Measurements from ENCODE around the gene IRGQ.

The IRGQ gene

GRCh38 chr19:43575156-43575950, 20.6 kb downstream of the IRGQ start, which contains the start of the genes PINLYP and XRCC1:
Gene PINLYP (plus strand): TSS chr19:43575801. CDS start chr19:43577192, 1,391 bp downstream.
Gene XRCC1 (minus strand): TSS chr19:43575527. CDS start chr19:43575458, 69 bp downstream.
- H3K27me3 ChIP-seq (ENCODE audit: control insufficient read depth in 1 of 2, insufficient read depth in 2 of 2, low read length in 2 of 2), result no peaks in the 10 kb centered on the region
- no peak within 1 kb of the TSS for H3K27ac ChIP-seq (ENCODE audit: low read depth, low read length)
- peak within 1 kb of the TSS; percentile 95 to 100 for H3K4me3 ChIP-seq (ENCODE audit: low read depth in 1 of 2, low read length in 2 of 2)
- peaks cover 0 to 6% of the 10 kb centered on the region in 2 donors for H3K36me3 ChIP-seq (ENCODE audit: control insufficient read depth in 1 of 2, insufficient read depth in 2 of 2, low read length in 2 of 2)
- H3K9ac ChIP-seq (ENCODE audit: low read depth in 1 of 2, low read length in 2 of 2), result peak within 1 kb of the TSS; percentile 93 to 97
- H3K4me1 ChIP-seq (ENCODE audit: control insufficient read depth in 1 of 2, insufficient read depth in 2 of 2, low read length in 2 of 2), result peaks cover 6 to 14% of the 10 kb centered on the region in 2 donors
- no peaks in the 10 kb centered on the region for H3K9me3 ChIP-seq (ENCODE audit: control insufficient read depth in 1 of 2, low read length in 2 of 2)

- peaks cover 0 to 6% of the 10 kb centered on the region in 2 donors for H3K36me3 ChIP-seq (ENCODE audit: control insufficient read depth in 1 of 2, insufficient read depth in 2 of 2, low read length in 2 of 2)
- H3K4me3 ChIP-seq (ENCODE audit: low read depth in 1 of 2, low read length in 2 of 2), result peak overlapping the region; percentile 95 to 100
- H3K9me3 ChIP-seq (ENCODE audit: control insufficient read depth in 1 of 2, low read length in 2 of 2), result no peaks in the 10 kb centered on the region
- H3K9ac ChIP-seq (ENCODE audit: low read depth in 1 of 2, low read length in 2 of 2), result peak overlapping the region; percentile 93 to 97
- peaks cover 6 to 14% of the 10 kb centered on the region in 2 donors for H3K4me1 ChIP-seq (ENCODE audit: control insufficient read depth in 1 of 2, insufficient read depth in 2 of 2, low read length in 2 of 2)
- H3K27ac ChIP-seq (ENCODE audit: low read depth, low read length), result no peak overlapping the region
- H3K27me3 ChIP-seq (ENCODE audit: control insufficient read depth in 1 of 2, insufficient read depth in 2 of 2, low read length in 2 of 2), result no peaks in the 10 kb centered on the region
These were observed 21.3 kb downstream of the IRGQ start for GRCh38 chr19:43574424-43575155.

- Histone ChIP-seq H3K4me3 (ENCODE audit: low read depth in 1 of 2, low read length in 2 of 2) (no peak overlapping the region), H3K36me3 (ENCODE audit: control insufficient read depth in 1 of 2, insufficient read depth in 2 of 2, low read length in 2 of 2) (peaks cover 0 to 6% of the 10 kb centered on the region in 2 donors), H3K27ac (ENCODE audit: low read depth, low read length) (no peak overlapping the region), H3K4me1 (ENCODE audit: control insufficient read depth in 1 of 2, insufficient read depth in 2 of 2, low read length in 2 of 2) (peaks cover 6 to 14% of the 10 kb centered on the region in 2 donors), H3K9me3 (ENCODE audit: control insufficient read depth in 1 of 2, low read length in 2 of 2) (no peaks in the 10 kb centered on the region), H3K9ac (ENCODE audit: low read depth in 1 of 2, low read length in 2 of 2) (no peak overlapping the region), H3K27me3 (ENCODE audit: control insufficient read depth in 1 of 2, insufficient read depth in 2 of 2, low read length in 2 of 2) (no peaks in the 10 kb centered on the region)
These were observed 23.8 kb downstream of the IRGQ start for GRCh38 chr19:43572171-43572588.

GRCh38 chr19:43570174-43570791, 25.7 kb downstream of the IRGQ start:
- Histone ChIP-seq H3K9ac (ENCODE audit: low read depth in 1 of 2, low read length in 2 of 2) (no peak overlapping the region), H3K27ac (ENCODE audit: low read depth, low read length) (no peak overlapping the region), H3K4me3 (ENCODE audit: low read depth in 1 of 2, low read length in 2 of 2) (no peak overlapping the region), H3K4me1 (ENCODE audit: control insufficient read depth in 1 of 2, insufficient read depth in 2 of 2, low read length in 2 of 2) (peaks cover 6 to 11% of the 10 kb centered on the region in 2 donors), H3K27me3 (ENCODE audit: control insufficient read depth in 1 of 2, insufficient read depth in 2 of 2, low read length in 2 of 2) (no peaks in the 10 kb centered on the region), H3K9me3 (ENCODE audit: control insufficient read depth in 1 of 2, low read length in 2 of 2) (no peaks in the 10 kb centered on the region), H3K36me3 (ENCODE audit: control insufficient read depth in 1 of 2, insufficient read depth in 2 of 2, low read length in 2 of 2) (peaks cover 0 to 6% of the 10 kb centered on the region in 2 donors)

- no peak overlapping the region for H3K27ac ChIP-seq (ENCODE audit: low read depth, low read length)
- H3K4me1 ChIP-seq (ENCODE audit: control insufficient read depth in 1 of 2, insufficient read depth in 2 of 2, low read length in 2 of 2), result peaks cover 3 to 4% of the 10 kb centered on the region in 2 donors
- H3K4me3 ChIP-seq (ENCODE audit: low read depth in 1 of 2, low read length in 2 of 2), result no peak overlapping the region
- no peaks in the 10 kb centered on the region for H3K27me3 ChIP-seq (ENCODE audit: control insufficient read depth in 1 of 2, insufficient read depth in 2 of 2, low read length in 2 of 2)
- peaks cover 0 to 6% of the 10 kb centered on the region in 2 donors for H3K36me3 ChIP-seq (ENCODE audit: control insufficient read depth in 1 of 2, insufficient read depth in 2 of 2, low read length in 2 of 2)
- H3K9me3 ChIP-seq (ENCODE audit: control insufficient read depth in 1 of 2, low read length in 2 of 2), result no peaks in the 10 kb centered on the region
- H3K9ac ChIP-seq (ENCODE audit: low read depth in 1 of 2, low read length in 2 of 2), result no peak overlapping the region
These were observed 26.3 kb downstream of the IRGQ start for GRCh38 chr19:43569657-43570056.

GRCh38 chr19:43564800-43565199, 31.1 kb downstream of the IRGQ start:
- Histone ChIP-seq H3K36me3 (ENCODE audit: control insufficient read depth in 1 of 2, insufficient read depth in 2 of 2, low read length in 2 of 2) (peaks cover 9 to 22% of the 10 kb centered on the region in 2 donors), H3K9me3 (ENCODE audit: control insufficient read depth in 1 of 2, low read length in 2 of 2) (no peaks in the 10 kb centered on the region), H3K27ac (ENCODE audit: low read depth, low read length) (no peak overlapping the region), H3K27me3 (ENCODE audit: control insufficient read depth in 1 of 2, insufficient read depth in 2 of 2, low read length in 2 of 2) (no peaks in the 10 kb centered on the region), H3K4me1 (ENCODE audit: control insufficient read depth in 1 of 2, insufficient read depth in 2 of 2, low read length in 2 of 2) (peaks cover 0 to 13% of the 10 kb centered on the region in 2 donors), H3K9ac (ENCODE audit: low read depth in 1 of 2, low read length in 2 of 2) (no peak overlapping the region), H3K4me3 (ENCODE audit: low read depth in 1 of 2, low read length in 2 of 2) (no peak overlapping the region)

- Histone ChIP-seq H3K27me3 (ENCODE audit: control insufficient read depth in 1 of 2, insufficient read depth in 2 of 2, low read length in 2 of 2) (no peaks in the 10 kb centered on the region), H3K4me3 (ENCODE audit: low read depth in 1 of 2, low read length in 2 of 2) (no peak overlapping the region), H3K36me3 (ENCODE audit: control insufficient read depth in 1 of 2, insufficient read depth in 2 of 2, low read length in 2 of 2) (peaks cover 9 to 22% of the 10 kb centered on the region in 2 donors), H3K9me3 (ENCODE audit: control insufficient read depth in 1 of 2, low read length in 2 of 2) (no peaks in the 10 kb centered on the region), H3K27ac (ENCODE audit: low read depth, low read length) (no peak overlapping the region), H3K9ac (ENCODE audit: low read depth in 1 of 2, low read length in 2 of 2) (no peak overlapping the region), H3K4me1 (ENCODE audit: control insufficient read depth in 1 of 2, insufficient read depth in 2 of 2, low read length in 2 of 2) (peaks cover 0 to 13% of the 10 kb centered on the region in 2 donors)
These were observed 32.0 kb downstream of the IRGQ start for GRCh38 chr19:43563816-43564457.

GRCh38 chr19:43562698-43563241, 33.2 kb downstream of the IRGQ start:
- no peak overlapping the region for H3K4me3 ChIP-seq (ENCODE audit: low read depth in 1 of 2, low read length in 2 of 2)
- no peaks in the 10 kb centered on the region for H3K9me3 ChIP-seq (ENCODE audit: control insufficient read depth in 1 of 2, low read length in 2 of 2)
- peaks cover 0 to 13% of the 10 kb centered on the region in 2 donors for H3K4me1 ChIP-seq (ENCODE audit: control insufficient read depth in 1 of 2, insufficient read depth in 2 of 2, low read length in 2 of 2)
- peaks cover 9 to 26% of the 10 kb centered on the region in 2 donors for H3K36me3 ChIP-seq (ENCODE audit: control insufficient read depth in 1 of 2, insufficient read depth in 2 of 2, low read length in 2 of 2)
- H3K27me3 ChIP-seq (ENCODE audit: control insufficient read depth in 1 of 2, insufficient read depth in 2 of 2, low read length in 2 of 2), result no peaks in the 10 kb centered on the region
- H3K27ac ChIP-seq (ENCODE audit: low read depth, low read length), result no peak overlapping the region
- H3K9ac ChIP-seq (ENCODE audit: low read depth in 1 of 2, low read length in 2 of 2), result no peak overlapping the region

GRCh38 chr19:43562226-43562697, 33.7 kb downstream of the IRGQ start:
- Histone ChIP-seq H3K27me3 (ENCODE audit: control insufficient read depth in 1 of 2, insufficient read depth in 2 of 2, low read length in 2 of 2) (no peaks in the 10 kb centered on the region), H3K27ac (ENCODE audit: low read depth, low read length) (no peak overlapping the region), H3K36me3 (ENCODE audit: control insufficient read depth in 1 of 2, insufficient read depth in 2 of 2, low read length in 2 of 2) (peaks cover 9 to 26% of the 10 kb centered on the region in 2 donors)

More at GRCh38 chr19:43562226-43562697, 33.7 kb downstream of the IRGQ start:
- no peak overlapping the region for H3K9ac ChIP-seq (ENCODE audit: low read depth in 1 of 2, low read length in 2 of 2)
- no peaks in the 10 kb centered on the region for H3K9me3 ChIP-seq (ENCODE audit: control insufficient read depth in 1 of 2, low read length in 2 of 2)
- H3K4me1 ChIP-seq (ENCODE audit: control insufficient read depth in 1 of 2, insufficient read depth in 2 of 2, low read length in 2 of 2), result peaks cover 0 to 13% of the 10 kb centered on the region in 2 donors
- H3K4me3 ChIP-seq (ENCODE audit: low read depth in 1 of 2, low read length in 2 of 2), result no peak overlapping the region

Data from duodenal mucosa (tissue), 2 donors.